HG03432 (cell line): ENCODE results near the gene RIMS1.

Experiments used
- ATAC-seq: cut with Tn5 transposase; IDR thresholded peaks from one replicate; pipeline ENCODE4 v1.9.1; 2021; ENCODE audit warnings: mild to moderate bottlenecking, moderate library complexity; ENCODE audit not compliant: unreplicated experiment

Gene RIMS1

GRCh38 chr6:72410769-72411168, 524.4 kb downstream of the RIMS1 start:
- no peak for ATAC-seq

- peak; percentile 76 for ATAC-seq
Measured at GRCh38 chr6:72411872-72412708, 525.7 kb downstream of the RIMS1 start.

GRCh38 chr6:72412709-72413044, 526.3 kb downstream of the RIMS1 start:
- no peak for ATAC-seq

- no peak for ATAC-seq
Measured at GRCh38 chr6:72413884-72414283, 527.5 kb downstream of the RIMS1 start.

- ATAC-seq = no peak
Measured at GRCh38 chr6:72414657-72415056, 528.3 kb downstream of the RIMS1 start.

- ATAC-seq = no peak
Measured at GRCh38 chr6:72416744-72417465, 530.6 kb downstream of the RIMS1 start.

- no peak for ATAC-seq
Measured at GRCh38 chr6:72417759-72418158, 531.4 kb downstream of the RIMS1 start.

- ATAC-seq = no peak
Measured at GRCh38 chr6:72418495-72418894, 532.1 kb downstream of the RIMS1 start.

- no peak for ATAC-seq
Measured at GRCh38 chr6:72419966-72420365, 533.6 kb downstream of the RIMS1 start.

- no peak for ATAC-seq
Measured at GRCh38 chr6:72420409-72420808, 534.1 kb downstream of the RIMS1 start.

- ATAC-seq = no peak
Measured at GRCh38 chr6:72421387-72421786, 535.0 kb downstream of the RIMS1 start.

- ATAC-seq = no peak
Measured at GRCh38 chr6:72422171-72422570, 535.8 kb downstream of the RIMS1 start.

- ATAC-seq = no peak
Measured at GRCh38 chr6:72424476-72424875, 538.1 kb downstream of the RIMS1 start.

GRCh38 chr6:72425003-72425681, 538.8 kb downstream of the RIMS1 start:
- no peak for ATAC-seq

GRCh38 chr6:72440611-72441010, 554.3 kb downstream of the RIMS1 start:
- ATAC-seq = no peak

GRCh38 chr6:72446430-72446829, 560.1 kb downstream of the RIMS1 start:
- no peak for ATAC-seq
